Thymus (tissue), 11 donors: ENCODE results near the gene FAM170B. TPM values are rescaled to one million over a fixed set of nuclear protein-coding genes. Genes with fewer than 3 reads are reported as not detected.

Experiments
- DNase-seq, 9 donors: peaks; one replicate each; pipeline ENCODE4 v3.0.0-alpha.2; 2013; ENCODE audit warnings: low spot score in 9 of 9, low read depth in 6 of 9, missing footprints in 1 of 9
- H3K27ac ChIP-seq, 2 donors: one replicate each; pipeline ENCODE4 v1.5.1; 2013; ENCODE audit warnings: control low read depth in 1 of 2, low read depth in 1 of 2, low read length in 1 of 2, mild to moderate bottlenecking in 1 of 2, moderate library complexity in 1 of 2
- H3K27me3 ChIP-seq, 2 donors: one replicate each; pipeline ENCODE4 v1.5.1; 2013; ENCODE audit warnings: low read length in 1 of 2; ENCODE audit not compliant: control insufficient read depth in 2 of 2, insufficient read depth in 1 of 2
- H3K36me3 ChIP-seq, 2 donors: one replicate each; pipeline ENCODE4 v1.5.1; 2013; ENCODE audit warnings: low read length in 1 of 2, mild to moderate bottlenecking in 1 of 2, moderate library complexity in 1 of 2; ENCODE audit not compliant: control insufficient read depth in 2 of 2, insufficient read depth in 2 of 2
- H3K4me1 ChIP-seq, 2 donors: one replicate each; pipeline ENCODE4 v1.5.1; 2013; ENCODE audit warnings: low read length in 2 of 2; ENCODE audit not compliant: control insufficient read depth in 2 of 2, insufficient read depth in 2 of 2
- H3K4me3 ChIP-seq, 2 donors: one replicate each; pipeline ENCODE4 v1.5.1; 2013; ENCODE audit warnings: low read length in 2 of 2, control low read depth in 1 of 2, mild to moderate bottlenecking in 1 of 2
- H3K9me3 ChIP-seq, 2 donors: one replicate each; pipeline ENCODE4 v1.5.1; 2013; ENCODE audit warnings: low read length in 1 of 2, mild to moderate bottlenecking in 1 of 2; ENCODE audit not compliant: control insufficient read depth in 2 of 2, insufficient read depth in 1 of 2
- WGBS: extraction: QIAGEN DNeasy Blood & Tissue Kit; methylation state at CpG from one replicate; pipeline ENCODE4 v1.1.7; 2013; 5-methylcytosine and 5-hydroxymethylcytosine counted together
- polyA plus RNA-seq: library from polyadenylated mRNA; stranded (reverse); fragments of 200-250 nt; gene quantifications from one replicate; pipeline ENCODE4 v1.2.3, GENCODE V29; 2013
- total RNA-seq: library from RNA; stranded (reverse); fragments of 120-200 nt; gene quantifications from one replicate; pipeline ENCODE4 v1.2.4, GENCODE V29; 2013
- donor health status: healthy.

FAM170B gene
- total and polyA plus RNA-seq, 2 donors = 0.02 TPM; not detected in 1

DNA sequence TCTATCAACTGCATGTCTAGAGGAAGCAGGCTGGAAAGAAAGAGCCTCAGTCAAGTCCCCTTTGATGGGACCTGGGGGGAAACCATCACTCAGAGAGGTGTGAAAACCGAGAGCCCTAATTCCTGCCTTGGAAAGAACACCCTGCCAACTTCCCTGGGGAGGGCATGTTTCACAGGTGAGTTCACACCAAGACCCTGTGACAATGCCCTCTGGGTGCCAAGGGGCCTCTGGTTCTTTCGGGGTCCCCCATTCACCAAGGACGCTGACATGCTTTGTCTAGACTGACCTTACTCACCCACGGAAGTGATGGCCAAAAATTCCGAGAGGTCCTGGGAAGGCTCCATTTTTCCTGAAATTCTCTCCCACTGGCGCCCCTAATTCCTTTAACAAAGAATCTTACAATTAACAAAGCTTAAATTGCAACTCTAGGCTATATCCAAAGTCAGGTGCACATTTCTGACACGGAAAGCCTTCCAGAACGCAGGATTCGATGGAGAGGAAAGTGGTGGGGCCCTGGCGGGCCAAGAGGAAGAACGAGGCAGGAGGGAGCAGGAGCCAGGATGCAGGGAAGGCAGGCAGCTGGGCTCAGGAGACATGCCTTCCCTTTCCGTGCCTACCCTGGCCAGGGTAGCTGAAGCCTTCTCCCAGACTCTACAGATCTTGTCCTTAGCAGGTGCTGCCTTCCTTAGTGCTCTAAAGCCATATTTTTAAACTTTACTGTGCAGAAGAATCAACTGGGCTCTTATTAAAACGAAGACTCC, 42.2 kb downstream of the FAM170B start:
- no peak for DNase-seq
- Histone ChIP-seq H3K36me3 (no peaks in the 10 kb centered on the region), H3K27me3 (no peaks in the 10 kb centered on the region), H3K4me3 (no peak overlapping the region), H3K27ac (no peak overlapping the region), H3K9me3 (no peaks in the 10 kb centered on the region), H3K4me1 (peaks cover 0 to 5% of the 10 kb centered on the region in 2 donors)
- WGBS = 88% methylated on average over 13 of the region's 13 CpGs

DNA sequence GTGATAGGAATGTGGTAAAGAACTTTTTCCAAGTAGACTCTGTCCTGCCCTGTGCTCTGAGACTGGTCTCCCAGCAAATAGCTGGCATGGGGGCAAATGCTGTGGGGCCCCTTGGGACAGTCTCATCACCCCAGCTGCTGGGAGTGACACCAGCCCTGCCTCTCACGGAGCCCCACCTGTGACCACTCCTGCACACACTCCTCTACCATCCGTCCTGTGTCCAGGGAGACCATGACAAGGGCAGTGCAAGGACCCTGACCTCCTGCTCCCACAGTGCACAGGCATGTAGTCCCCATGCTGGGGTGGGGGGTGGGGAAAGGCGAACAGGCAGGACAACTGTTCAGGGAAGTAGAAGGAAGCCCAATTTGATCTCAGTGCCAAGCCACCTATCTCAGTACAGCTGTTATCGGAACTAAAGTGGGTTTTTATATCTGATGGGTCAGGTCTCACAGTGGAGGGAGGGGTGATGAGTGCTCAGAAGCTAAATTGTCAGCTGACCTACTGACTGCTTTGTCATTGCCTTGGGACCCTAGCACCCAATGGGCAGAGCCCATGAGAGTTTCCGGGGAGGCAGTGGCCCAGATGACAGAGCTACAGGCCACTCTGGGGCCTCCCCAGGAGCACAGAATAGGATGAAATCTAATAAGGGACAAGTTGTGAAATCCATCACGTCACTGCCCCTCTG, 43.0 kb downstream of the FAM170B start:
- 88% methylated on average over 6 of the region's 6 CpGs for WGBS
- H3K27me3 ChIP-seq = no peaks in the 10 kb centered on the region
- H3K27ac ChIP-seq = no peak overlapping the region
- peaks cover 0 to 5% of the 10 kb centered on the region in 2 donors for H3K4me1 ChIP-seq
- no peaks in the 10 kb centered on the region for H3K36me3 ChIP-seq
- no peak overlapping the region for H3K4me3 ChIP-seq
- no peaks in the 10 kb centered on the region for H3K9me3 ChIP-seq
- DNase-seq = no peak

DNA sequence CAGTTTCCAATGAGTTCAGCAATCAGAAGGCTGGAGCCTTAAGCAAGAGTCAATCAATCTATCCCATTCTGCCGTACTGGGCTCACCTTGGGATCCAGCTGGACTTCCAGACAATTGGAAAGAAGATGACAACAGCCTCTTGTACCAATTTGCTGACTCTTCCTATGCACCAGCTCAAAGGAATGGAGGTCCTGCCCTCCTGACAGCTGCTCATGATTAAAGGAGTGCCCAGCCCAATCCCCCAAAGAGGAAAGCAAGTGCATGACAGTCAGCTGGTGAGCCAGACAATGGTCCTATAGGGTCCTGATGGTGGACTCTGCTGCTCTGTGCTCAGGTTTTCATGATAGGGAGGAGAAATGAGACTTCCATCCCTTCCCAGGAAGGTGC, 43.6 kb downstream of the FAM170B start:
- Histone ChIP-seq H3K4me1 (peaks cover 0 to 5% of the 10 kb centered on the region in 2 donors), H3K9me3 (no peaks in the 10 kb centered on the region), H3K27me3 (no peaks in the 10 kb centered on the region), H3K36me3 (no peaks in the 10 kb centered on the region), H3K27ac (peak overlapping the region in 1 of 2 donors; percentile 37), H3K4me3 (no peak overlapping the region)
- DNase-seq = no peak
- 82% methylated on average over 1 of the region's 1 CpG for WGBS

DNA sequence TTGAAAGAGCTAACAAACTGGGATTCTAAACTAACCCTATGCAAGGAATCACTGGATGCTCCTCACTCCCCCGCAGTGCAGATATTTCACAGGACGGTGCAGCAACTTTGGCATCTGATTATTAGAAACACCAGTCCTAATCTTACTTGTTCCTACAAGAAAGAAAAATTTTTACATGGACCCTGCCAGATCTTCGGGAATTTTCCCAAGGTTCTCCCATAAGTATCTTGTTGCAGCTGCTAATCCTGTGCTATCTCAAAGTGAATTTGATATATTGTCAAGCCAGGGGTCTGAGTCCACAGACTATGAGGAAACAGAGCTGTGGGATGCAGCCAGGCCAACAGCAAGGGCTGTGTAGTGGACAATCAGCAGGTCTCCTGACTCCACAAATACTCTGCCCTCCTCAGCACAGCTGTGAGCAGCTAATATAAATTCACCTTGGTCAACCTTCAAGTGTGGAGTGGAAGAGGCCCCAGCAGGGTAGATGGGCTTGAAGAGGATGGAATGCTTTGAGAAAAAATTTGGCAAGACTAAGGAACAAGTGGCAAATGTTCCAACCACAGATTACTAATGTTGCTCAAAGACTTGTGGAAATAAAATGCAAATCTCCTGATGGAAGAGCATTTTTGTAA, 44.1 kb downstream of the FAM170B start:
- H3K9me3 ChIP-seq = no peaks in the 10 kb centered on the region
- 94% methylated on average over 3 of the region's 3 CpGs for WGBS
- H3K4me3 ChIP-seq = no peak overlapping the region
- no peak overlapping the region for H3K27ac ChIP-seq
- DNase-seq = no peak
- peaks cover 0 to 5% of the 10 kb centered on the region in 2 donors for H3K4me1 ChIP-seq
- H3K27me3 ChIP-seq = no peaks in the 10 kb centered on the region
- H3K36me3 ChIP-seq = no peaks in the 10 kb centered on the region

DNA sequence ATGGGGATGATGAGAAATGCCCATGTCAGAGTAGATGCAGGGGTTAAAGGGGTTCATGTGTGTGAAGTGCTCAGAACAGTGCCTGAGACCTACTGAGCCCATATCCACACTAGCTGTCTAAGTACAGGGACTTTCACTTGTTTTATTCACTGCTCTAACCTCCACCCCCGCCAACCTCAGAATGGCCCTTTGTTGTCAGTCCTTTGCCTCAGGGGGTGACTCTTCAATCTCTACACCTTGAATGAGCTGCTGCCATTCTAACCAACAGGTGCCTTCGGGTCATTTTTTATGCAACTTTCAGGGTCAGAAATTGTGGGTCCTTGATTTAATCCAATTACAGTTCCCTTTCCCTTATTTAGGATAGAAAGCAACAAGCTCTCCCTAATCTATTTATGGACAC, 44.7 kb downstream of the FAM170B start:
- Histone ChIP-seq H3K27ac (no peak overlapping the region), H3K36me3 (no peaks in the 10 kb centered on the region), H3K27me3 (no peaks in the 10 kb centered on the region), H3K4me1 (peaks cover 0 to 5% of the 10 kb centered on the region in 2 donors), H3K9me3 (no peaks in the 10 kb centered on the region), H3K4me3 (no peak overlapping the region)
- 96% methylated on average over 2 of the region's 2 CpGs for WGBS
- no peak for DNase-seq

DNA sequence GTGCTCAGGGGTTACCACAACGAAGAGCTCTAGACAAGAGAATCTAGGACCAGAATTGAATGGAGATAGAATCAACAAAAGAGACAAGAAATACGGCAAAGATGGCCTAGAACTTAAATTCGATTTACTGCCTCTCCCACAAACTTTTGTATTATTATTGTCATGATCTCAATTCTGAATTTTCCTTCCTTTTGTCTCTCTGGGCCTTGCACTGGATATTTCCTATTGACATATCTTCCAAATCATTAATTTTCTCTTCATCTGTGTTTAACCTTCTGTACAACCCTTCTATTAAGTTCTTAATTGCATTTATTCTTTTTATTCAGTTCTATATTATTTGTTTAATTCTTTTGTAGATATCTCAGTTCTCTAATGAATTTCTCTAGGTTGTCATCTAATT, 46.9 kb downstream of the FAM170B start:
- no peaks in the 10 kb centered on the region for H3K9me3 ChIP-seq
- peaks cover 0 to 7% of the 10 kb centered on the region in 2 donors for H3K4me1 ChIP-seq
- H3K27me3 ChIP-seq = no peaks in the 10 kb centered on the region
- no peak overlapping the region for H3K27ac ChIP-seq
- peaks cover 0 to 4% of the 10 kb centered on the region in 2 donors for H3K36me3 ChIP-seq
- no peak for DNase-seq
- H3K4me3 ChIP-seq = no peak overlapping the region
- 94% methylated on average over 3 of the region's 3 CpGs for WGBS

DNA sequence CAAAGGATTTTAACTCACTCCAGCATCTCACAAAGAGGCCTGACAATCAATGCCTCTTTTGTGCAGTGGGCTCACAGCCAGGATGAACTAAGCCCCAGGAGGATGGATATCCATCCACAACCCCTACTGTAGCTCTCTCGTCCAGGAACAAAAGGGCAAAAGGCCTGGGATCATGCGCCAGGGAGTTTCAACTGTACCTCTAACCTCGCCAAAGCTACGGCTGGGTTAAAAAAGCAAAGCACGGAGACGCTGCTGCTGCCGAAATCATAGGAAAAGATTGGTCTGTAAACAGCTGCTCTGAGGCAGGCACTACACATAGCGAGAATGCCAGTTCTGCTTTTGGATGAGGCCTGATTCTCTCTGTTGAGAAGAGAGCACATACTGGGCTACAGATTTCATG, 50.6 kb downstream of the FAM170B start:
- Histone ChIP-seq H3K4me3 (no peak overlapping the region), H3K9me3 (no peaks in the 10 kb centered on the region), H3K27ac (no peak overlapping the region), H3K27me3 (no peaks in the 10 kb centered on the region), H3K36me3 (peaks cover 0 to 4% of the 10 kb centered on the region in 2 donors), H3K4me1 (peaks cover 0 to 4% of the 10 kb centered on the region in 2 donors)
- WGBS = 95% methylated on average over 8 of the region's 8 CpGs
- DNase-seq = no peak

DNA sequence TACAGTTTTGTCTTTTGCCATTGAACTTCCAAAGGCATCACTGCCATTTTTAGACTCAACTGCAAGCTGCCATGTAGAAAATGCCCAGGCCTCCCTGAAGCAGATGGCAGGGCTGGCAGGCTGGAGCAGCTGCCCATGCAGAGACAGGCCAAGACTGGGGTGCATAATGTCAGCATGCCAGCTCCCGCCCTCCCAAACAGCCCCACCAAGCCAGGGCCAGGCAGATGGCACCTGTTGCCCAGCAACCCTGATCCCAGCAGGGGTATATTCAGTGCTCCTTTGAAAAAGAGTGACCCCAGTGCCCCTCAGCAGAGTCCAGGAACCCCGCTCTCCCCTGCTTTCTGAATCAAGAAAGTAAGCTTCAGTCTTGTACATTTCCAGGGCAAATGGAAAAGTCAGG, 51.1 kb downstream of the FAM170B start:
- H3K9me3 ChIP-seq = no peaks in the 10 kb centered on the region
- no peak for DNase-seq
- no peak overlapping the region for H3K27ac ChIP-seq
- 94% methylated on average over 2 of the region's 2 CpGs for WGBS
- no peaks in the 10 kb centered on the region for H3K27me3 ChIP-seq
- H3K4me1 ChIP-seq = peaks cover 0 to 4% of the 10 kb centered on the region in 2 donors
- H3K36me3 ChIP-seq = peaks cover 0 to 4% of the 10 kb centered on the region in 2 donors
- H3K4me3 ChIP-seq = no peak overlapping the region
